HK-2 (cell line): ENCODE measurements around the gene MROH8.
"Not testable (repeated sequence)": the region's sequence is repeated elsewhere in the genome, so short reads cannot be mapped to it uniquely, and the experiment has no call there.

Experiments
- DNase-seq: peaks from one replicate; pipeline ENCODE4 v3.0.0-alpha.2; 2018; ENCODE audit not compliant: unreplicated experiment

MROH8 gene

DNA sequence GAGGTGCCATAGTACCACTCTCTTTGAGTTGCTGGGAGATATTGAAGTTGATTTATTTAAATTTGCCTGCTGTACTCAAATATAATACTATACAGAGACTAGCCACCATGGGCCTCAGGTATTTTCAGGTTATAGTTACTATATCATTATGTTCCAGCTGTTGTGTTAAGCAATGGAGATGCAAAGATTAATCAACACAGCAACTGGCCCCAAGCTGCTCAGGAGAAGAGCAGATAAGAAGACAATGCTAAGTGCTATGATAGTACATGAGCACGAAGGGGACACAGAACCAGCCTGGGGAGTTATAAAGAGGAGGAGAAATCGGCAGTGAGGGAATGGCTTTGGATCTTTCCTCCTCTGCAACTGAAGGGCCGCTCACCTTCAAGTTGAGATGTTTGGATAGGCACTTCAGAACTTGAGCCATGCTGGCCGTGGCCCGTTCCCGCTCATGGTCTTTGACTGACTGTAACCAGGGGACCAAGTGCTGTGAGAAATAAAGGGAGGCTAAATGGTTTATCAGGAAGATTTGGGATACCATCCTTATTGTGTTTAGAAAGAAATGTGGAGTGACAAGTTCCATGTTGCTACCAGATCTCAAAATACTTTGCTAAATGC, 24.6 kb downstream of the MROH8 start:
- DNase-seq = no peak

DNA sequence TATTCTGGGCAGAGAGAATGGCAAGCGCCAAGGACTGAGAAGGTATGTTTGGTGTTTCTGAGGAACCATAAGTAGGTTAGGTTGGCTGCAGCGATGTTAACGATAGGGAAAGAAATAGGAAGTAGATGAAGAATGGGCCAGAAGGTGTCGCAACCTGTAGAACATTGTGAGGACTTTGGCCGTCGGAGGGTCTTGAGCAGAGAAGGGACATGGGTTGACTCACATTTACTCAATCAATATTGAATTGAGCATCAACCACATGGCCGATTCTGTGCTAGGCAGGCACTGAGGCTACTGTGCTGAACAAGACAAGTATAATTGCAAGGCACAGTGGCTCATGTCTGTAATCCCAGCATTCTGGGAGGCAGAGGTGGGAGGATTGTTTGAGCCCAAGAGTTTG, 27.1 kb downstream of the MROH8 start:
- no peak for DNase-seq

DNA sequence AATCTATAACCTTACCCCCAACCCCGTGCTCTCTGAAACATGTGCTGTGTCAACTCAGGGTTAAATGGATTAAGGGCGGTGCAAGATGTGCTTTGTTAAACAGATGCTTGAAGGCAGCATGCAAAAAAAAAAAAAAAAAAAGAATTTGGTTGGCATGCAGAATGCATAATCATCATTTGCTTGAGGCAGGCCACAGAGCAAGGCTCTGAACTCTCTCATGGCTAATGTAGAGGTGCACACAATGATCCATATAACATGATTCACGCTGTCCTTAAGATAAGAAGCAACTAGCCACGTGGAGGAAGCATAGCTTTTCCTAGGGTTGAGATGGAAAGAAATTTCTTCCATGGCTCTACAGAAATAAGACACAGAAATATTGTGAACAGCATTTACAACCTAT, 27.8 kb downstream of the MROH8 start:
- no peak for DNase-seq

- not testable (repeated sequence) for DNase-seq
These were observed 28.5 kb downstream of the MROH8 start for GRCh38 chr20:37150864-37151263.

- DNase-seq = no peak
These were observed 32.1 kb downstream of the MROH8 start for GRCh38 chr20:37147250-37147649.

DNA sequence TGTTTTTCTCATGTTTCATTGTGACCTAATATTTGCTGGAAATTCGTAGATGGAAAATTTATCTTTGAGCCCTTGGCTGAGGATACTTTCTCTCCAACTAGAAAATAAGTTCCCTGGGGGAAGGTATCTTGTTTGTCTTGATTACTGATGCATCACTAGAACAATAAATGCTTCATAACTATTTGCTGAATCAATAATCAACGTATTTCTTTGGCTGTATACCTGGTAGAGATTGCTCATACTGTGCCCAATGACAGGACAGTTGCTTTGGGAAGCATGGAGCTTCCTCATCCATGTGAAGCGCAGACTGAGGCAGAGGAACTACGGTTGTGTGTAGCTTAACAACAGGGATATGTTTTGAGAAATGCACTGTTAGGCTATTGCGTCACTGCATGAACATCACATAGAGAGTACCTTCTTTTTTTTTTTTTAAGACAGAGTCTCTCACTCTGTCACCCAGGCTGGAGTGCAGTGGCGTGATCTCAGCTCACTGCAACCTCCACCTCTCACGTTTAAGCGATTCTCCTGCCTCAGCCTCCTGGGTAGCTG, 34.4 kb downstream of the MROH8 start:
- no peak for DNase-seq

DNA sequence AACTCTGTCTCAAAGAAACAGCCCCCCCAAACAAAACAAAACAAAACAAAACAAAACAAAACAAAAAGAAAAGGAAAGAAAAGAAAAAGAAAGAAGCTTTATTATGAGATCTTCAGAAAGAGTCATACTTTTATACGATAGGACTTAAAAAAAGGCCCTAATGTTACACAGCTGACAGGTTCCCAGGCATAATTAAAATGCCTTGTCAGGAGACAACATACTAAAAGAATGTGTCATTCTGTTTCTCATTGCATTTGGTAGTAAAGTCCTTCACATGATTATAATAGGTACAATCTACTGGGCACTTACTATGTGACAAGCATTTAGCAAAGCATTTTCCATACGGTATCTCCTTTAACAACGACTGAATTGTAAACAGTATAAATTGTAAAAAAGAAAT, 36.6 kb downstream of the MROH8 start:
- no peak for DNase-seq

GRCh38 chr20:37137547-37137946, 41.8 kb downstream of the MROH8 start:
- no peak for DNase-seq

DNA sequence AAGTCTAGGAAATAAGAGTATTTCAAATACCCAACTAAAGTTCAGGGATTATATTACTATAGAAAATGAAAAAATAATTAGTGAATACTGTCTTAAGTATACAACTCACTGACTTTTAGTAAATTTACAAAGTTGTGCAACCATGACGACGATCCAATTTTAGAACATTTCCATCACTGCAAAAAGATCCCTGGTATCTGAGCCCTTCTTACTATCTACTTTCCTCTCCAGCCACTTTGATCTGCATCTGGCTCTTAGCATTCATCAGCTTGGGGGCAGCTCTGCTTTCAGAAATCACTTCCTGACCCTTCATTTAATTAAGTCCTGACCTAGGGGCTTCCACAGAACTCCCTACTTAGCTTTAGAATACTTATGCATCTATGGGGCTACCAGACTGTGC, 45.4 kb downstream of the MROH8 start:
- DNase-seq = no peak

GRCh38 chr20:37131486-37131885, 47.9 kb downstream of the MROH8 start:
- DNase-seq = no peak

DNA sequence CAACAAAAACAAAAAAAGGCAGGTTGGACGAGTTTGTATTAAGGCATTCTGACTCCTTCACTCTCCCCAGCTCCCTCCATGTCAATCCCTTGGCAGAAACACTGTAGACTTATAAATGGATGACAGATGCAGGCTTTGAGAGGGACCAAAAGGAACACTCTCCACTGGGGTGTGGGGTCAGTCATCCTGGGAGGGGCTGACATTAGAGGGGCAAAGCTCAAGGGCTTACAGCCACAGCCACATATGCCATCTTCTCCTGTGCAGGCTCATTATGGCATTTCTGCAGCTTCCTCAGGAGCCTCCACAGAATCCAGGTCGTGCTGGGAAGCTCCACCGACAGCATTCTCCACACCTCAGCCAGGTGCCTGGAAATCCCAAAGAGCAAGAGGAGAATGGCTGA, 50.5 kb downstream of the MROH8 start:
- no peak for DNase-seq

DNA sequence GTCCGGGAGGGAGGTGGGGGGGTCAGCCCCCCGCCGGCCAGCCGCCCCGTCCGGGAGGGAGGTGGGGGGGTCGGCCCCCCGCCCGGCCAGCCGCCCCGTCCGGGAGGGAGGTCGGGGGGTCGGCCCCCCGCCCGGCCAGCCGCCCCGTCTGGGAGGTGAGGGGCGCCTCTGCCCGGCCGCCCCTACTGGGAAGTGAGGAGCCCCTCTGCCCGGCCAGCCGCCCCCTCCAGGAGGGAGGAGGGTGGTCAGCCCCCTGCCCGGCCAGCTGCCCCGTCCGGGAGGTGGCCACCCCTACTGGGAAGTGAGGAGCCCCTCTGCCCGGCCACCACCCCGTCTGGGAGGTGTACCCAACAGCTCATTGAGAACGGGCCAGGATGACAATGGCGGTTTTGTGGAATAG, 53.1 kb downstream of the MROH8 start:
- not testable (repeated sequence) for DNase-seq

DNA sequence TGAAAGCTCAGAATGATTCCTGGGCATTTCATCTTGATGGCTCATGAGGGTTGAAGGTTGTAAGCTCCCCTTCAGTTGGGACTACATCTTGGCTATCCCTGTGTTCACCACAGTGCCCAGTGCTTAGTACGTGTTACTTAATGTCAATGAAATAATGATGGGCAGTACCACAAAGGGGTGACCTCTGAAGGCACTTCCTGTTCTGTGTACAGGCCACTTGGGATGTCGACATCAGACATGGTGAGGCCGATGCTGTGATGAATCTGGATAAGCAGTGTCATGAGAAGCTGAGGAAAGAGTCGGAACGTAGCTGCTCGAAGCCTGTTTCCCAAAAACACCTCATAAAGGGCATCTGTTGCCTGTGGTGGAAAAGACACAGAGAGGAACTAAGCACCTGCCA, 55.9 kb downstream of the MROH8 start:
- DNase-seq = no peak

GRCh38 chr20:37120497-37120896, 58.9 kb downstream of the MROH8 start:
- no peak for DNase-seq

DNA sequence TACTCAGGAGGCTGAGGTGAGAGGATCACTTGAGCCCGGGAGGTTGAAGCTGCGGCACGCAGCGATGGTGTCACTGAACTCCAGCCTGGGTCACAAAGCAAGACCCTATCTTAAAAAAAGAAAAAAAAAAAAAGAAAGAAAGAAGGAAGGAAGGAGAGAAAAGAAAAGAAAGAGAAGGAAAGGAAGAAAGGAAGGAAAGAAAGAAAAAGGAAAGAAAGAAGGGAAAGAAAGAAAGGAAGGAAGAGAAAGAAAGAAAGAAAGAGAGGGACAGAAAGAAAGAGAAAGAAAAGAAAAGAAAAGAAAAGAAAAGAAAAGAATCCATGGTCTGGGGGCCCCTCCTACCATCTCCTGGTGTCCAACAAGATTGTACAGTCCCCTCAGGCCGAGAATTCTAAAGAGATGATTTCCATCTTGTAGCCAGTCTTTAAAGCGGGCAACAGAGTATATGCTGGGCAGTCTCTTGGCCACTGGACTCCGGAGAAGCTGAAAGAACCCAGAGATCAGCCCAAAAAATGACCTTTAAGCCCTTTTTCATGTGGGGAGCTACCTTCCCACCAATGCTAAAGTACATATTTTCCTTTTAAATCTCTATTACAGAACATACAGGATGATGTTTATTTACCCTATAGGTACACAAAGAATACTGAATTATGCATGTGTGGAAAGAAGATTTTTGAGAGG, 59.9 kb downstream of the MROH8 start:
- no peak for DNase-seq

GRCh38 chr20:37114012-37114411, 65.3 kb downstream of the MROH8 start:
- DNase-seq = no peak

GRCh38 chr20:37111926-37112455, 67.4 kb downstream of the MROH8 start:
- no peak for DNase-seq

DNA sequence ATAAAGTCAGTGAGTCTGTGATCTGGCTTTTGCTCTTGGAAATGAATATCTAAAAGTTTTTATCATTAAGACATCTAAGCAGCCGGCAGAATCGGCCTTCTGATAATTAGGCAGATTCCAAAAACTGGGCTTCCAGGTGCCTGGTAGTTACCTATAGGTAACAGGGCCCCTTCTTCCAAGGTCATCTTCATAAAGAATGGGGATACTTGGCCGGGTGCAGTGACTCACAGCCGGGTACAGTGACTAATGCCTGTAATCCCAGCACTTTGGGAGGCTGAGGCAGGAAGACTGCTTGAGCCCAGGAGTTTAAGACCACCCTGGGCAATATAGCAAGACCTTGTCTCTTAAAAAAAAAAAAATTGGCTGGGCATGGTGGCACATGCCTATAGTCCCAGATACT, 70.7 kb downstream of the MROH8 start:
- DNase-seq = no peak

GRCh38 chr20:37102571-37102970, 76.8 kb downstream of the MROH8 start:
- DNase-seq = no peak

DNA sequence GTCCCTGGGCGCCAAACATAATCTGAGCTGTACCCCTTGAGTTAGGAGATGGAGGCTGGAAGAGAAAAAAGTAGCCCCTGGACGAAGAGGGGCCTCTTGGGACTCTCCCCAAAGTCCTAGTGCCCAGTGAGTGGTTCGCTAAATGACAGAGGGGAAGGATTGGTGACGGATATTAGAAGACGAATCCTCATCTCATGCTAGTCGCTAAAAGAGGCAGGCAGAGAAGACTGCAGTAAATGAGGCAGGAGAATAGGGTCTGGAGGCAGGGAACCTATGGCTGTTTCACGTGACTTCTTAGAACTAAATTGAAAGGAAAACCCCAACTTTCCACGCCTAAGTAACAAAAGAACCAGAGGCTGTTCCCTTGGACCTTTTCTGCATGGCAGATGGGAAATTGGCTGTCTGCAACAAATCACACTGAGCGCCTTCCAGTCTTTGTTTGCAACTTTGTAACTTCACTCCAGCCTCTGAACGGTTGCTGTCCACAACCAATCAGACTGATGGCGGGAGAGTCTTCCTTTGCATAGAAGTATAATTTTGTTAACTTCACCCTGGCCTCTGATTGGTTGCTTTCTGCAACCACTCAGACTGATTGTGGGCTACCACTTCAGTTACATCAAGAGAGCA, 82.8 kb downstream of the MROH8 start:
- DNase-seq = no peak

GRCh38 chr20:37095599-37096414, 83.5 kb downstream of the MROH8 start, which contains the start of gene RBL1:
RBL1 (minus strand) TSS chr20:37095997; CDS start chr20:37095928, 69 bp downstream.
- DNase-seq = peak; percentile 92

- DNase-seq = no peak
These were observed 84.2 kb downstream of the MROH8 start for GRCh38 chr20:37095108-37095598.
